ENCODE results near the gene AK2.

DNA sequence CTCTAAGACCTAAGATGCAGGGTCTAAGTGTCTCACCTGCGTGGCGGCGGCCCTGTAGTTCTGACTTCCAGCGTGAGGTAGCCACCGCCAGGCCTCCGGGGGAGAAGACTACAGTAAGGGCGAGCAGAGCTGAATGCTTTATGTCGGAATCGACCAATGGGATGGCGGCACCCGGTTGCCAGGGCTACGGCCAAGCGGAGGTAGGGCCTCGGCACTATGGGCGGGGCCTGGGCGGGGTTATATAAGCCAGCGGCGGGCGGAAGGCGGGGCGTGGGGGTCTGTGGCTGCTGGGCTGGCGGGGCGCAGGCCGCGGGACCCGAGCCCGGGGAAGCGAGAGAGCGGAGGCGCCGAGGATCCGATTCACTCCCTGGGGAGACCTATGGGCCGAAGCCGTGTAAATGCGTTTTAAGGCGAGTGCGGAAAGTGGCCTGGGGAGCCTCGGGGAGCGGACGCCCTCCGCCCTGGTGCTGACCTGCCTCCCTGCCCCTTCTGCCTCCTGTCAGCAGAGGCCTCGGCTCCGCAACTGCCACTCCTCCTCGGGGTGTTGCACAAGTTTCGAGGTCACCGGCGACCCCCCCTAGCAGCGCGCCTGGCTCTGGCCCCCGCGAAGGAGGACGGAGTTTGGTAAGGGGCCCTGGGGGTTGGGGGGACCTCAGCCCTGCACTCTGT, 44.3 kb upstream of the AK2 start, which contains the start of gene AZIN2:
- peak in 2 of 3 donors; percentile 41 to 72 for TF ChIP-seq POLR2AphosphoS5 (IDR thresholded peaks at IDR 0.05)
- TF ChIP-seq, protein P1, sequence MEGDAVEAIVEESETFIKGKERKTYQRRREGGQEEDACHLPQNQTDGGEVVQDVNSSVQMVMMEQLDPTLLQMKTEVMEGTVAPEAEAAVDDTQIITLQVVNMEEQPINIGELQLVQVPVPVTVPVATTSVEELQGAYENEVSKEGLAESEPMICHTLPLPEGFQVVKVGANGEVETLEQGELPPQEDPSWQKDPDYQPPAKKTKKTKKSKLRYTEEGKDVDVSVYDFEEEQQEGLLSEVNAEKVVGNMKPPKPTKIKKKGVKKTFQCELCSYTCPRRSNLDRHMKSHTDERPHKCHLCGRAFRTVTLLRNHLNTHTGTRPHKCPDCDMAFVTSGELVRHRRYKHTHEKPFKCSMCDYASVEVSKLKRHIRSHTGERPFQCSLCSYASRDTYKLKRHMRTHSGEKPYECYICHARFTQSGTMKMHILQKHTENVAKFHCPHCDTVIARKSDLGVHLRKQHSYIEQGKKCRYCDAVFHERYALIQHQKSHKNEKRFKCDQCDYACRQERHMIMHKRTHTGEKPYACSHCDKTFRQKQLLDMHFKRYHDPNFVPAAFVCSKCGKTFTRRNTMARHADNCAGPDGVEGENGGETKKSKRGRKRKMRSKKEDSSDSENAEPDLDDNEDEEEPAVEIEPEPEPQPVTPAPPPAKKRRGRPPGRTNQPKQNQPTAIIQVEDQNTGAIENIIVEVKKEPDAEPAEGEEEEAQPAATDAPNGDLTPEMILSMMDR (IDR thresholded peaks at IDR 0.05) = no peak
- TF ChIP-seq POLR2A (IDR thresholded peaks at IDR 0.05) = peak; percentile 51
